ENCODE results near the gene SLC47A1. TPM values are rescaled to one million over a fixed set of nuclear protein-coding genes. Genes with fewer than 3 reads are reported as not detected.

SLC47A1 gene
- total RNA-seq, 1 donor, result 1.1 TPM

- H3K36me3 ChIP-seq (ENCODE audit: insufficient read depth, low read length), result no peaks in the 10 kb centered on the region
- no peaks in the 10 kb centered on the region for H3K4me1 ChIP-seq (ENCODE audit: insufficient read depth, low read length)
- no peaks in the 10 kb centered on the region for H3K9me3 ChIP-seq (ENCODE audit: low read depth, low read length)
- H3K4me3 ChIP-seq (ENCODE audit: insufficient read depth, low read length), result no peak overlapping the region
- H3K27me3 ChIP-seq (ENCODE audit: insufficient read depth, low read length), result peaks cover 19% of the 10 kb centered on the region
- DNase-seq (ENCODE audit: insufficient read length, low spot score, missing footprints), result no peak
- H2AFZ ChIP-seq (ENCODE audit: low read length), result no peak overlapping the region
- no peaks in the 10 kb centered on the region for H4K20me1 ChIP-seq (ENCODE audit: insufficient read depth, low read length)
- no peak for TF ChIP-seq CTCF (IDR thresholded peaks at IDR 0.05; ENCODE audit: extremely low read depth, low read depth, low read length)
- no peak overlapping the region for H3K27ac ChIP-seq (ENCODE audit: low read depth, low read length)
- H3K79me2 ChIP-seq (ENCODE audit: insufficient read depth, low read length), result no peaks in the 10 kb centered on the region
- no peak overlapping the region for H3K4me2 ChIP-seq (ENCODE audit: insufficient read depth, low read length)
These were observed 50.2 kb downstream of the SLC47A1 start for GRCh38 chr17:19583871-19584270.

GRCh38 chr17:19590451-19590850 is 56.8 kb downstream of the SLC47A1 start:
- no peak overlapping the region for H3K4me3 ChIP-seq (ENCODE audit: insufficient read depth, low read length)
- H3K9me3 ChIP-seq (ENCODE audit: low read depth, low read length), result no peaks in the 10 kb centered on the region
- no peaks in the 10 kb centered on the region for H3K4me1 ChIP-seq (ENCODE audit: insufficient read depth, low read length)
- no peaks in the 10 kb centered on the region for H3K36me3 ChIP-seq (ENCODE audit: insufficient read depth, low read length)
- no peaks in the 10 kb centered on the region for H3K79me2 ChIP-seq (ENCODE audit: insufficient read depth, low read length)
- H3K27me3 ChIP-seq (ENCODE audit: insufficient read depth, low read length), result peaks cover 3% of the 10 kb centered on the region
- no peaks in the 10 kb centered on the region for H4K20me1 ChIP-seq (ENCODE audit: insufficient read depth, low read length)
- no peak for DNase-seq (ENCODE audit: insufficient read length, low spot score, missing footprints)
- no peak overlapping the region for H3K4me2 ChIP-seq (ENCODE audit: insufficient read depth, low read length)
- no peak for TF ChIP-seq CTCF (IDR thresholded peaks at IDR 0.05; ENCODE audit: extremely low read depth, low read depth, low read length)
- H2AFZ ChIP-seq (ENCODE audit: low read length), result no peak overlapping the region
- H3K27ac ChIP-seq (ENCODE audit: low read depth, low read length), result no peak overlapping the region

GRCh38 chr17:19590912-19591551 is 57.4 kb downstream of the SLC47A1 start:
- TF ChIP-seq CTCF (IDR thresholded peaks at IDR 0.05; ENCODE audit: extremely low read depth, low read depth, low read length), result no peak
- Histone ChIP-seq H4K20me1 (ENCODE audit: insufficient read depth, low read length) (no peaks in the 10 kb centered on the region), H3K4me3 (ENCODE audit: insufficient read depth, low read length) (no peak overlapping the region), H3K4me2 (ENCODE audit: insufficient read depth, low read length) (no peak overlapping the region), H3K4me1 (ENCODE audit: insufficient read depth, low read length) (no peaks in the 10 kb centered on the region), H3K27me3 (ENCODE audit: insufficient read depth, low read length) (peaks cover 3% of the 10 kb centered on the region), H3K27ac (ENCODE audit: low read depth, low read length) (no peak overlapping the region), H3K36me3 (ENCODE audit: insufficient read depth, low read length) (no peaks in the 10 kb centered on the region), H3K79me2 (ENCODE audit: insufficient read depth, low read length) (no peaks in the 10 kb centered on the region), H2AFZ (ENCODE audit: low read length) (no peak overlapping the region), H3K9me3 (ENCODE audit: low read depth, low read length) (no peaks in the 10 kb centered on the region)
- DNase-seq (ENCODE audit: insufficient read length, low spot score, missing footprints), result no peak

- no peaks in the 10 kb centered on the region for H3K4me1 ChIP-seq (ENCODE audit: insufficient read depth, low read length)
- no peak for DNase-seq (ENCODE audit: insufficient read length, low spot score, missing footprints)
- no peak overlapping the region for H3K4me2 ChIP-seq (ENCODE audit: insufficient read depth, low read length)
- H2AFZ ChIP-seq (ENCODE audit: low read length), result no peak overlapping the region
- H3K9me3 ChIP-seq (ENCODE audit: low read depth, low read length), result no peaks in the 10 kb centered on the region
- no peak overlapping the region for H3K27ac ChIP-seq (ENCODE audit: low read depth, low read length)
- no peak overlapping the region for H3K4me3 ChIP-seq (ENCODE audit: insufficient read depth, low read length)
- TF ChIP-seq CTCF (IDR thresholded peaks at IDR 0.05; ENCODE audit: extremely low read depth, low read depth, low read length), result no peak
- no peaks in the 10 kb centered on the region for H3K79me2 ChIP-seq (ENCODE audit: insufficient read depth, low read length)
- no peaks in the 10 kb centered on the region for H4K20me1 ChIP-seq (ENCODE audit: insufficient read depth, low read length)
- H3K36me3 ChIP-seq (ENCODE audit: insufficient read depth, low read length), result no peaks in the 10 kb centered on the region
- H3K27me3 ChIP-seq (ENCODE audit: insufficient read depth, low read length), result peaks cover 3% of the 10 kb centered on the region
These were observed 58.7 kb downstream of the SLC47A1 start for GRCh38 chr17:19592316-19592715.

Measured in osteoblast (primary cell).